GM12874 (cell line): Measurements from ENCODE around the gene RNF31.

Experiments
- TF ChIP-seq, protein P1 (sequence below): IDR thresholded peaks from 2 replicates; pipeline ENCODE4 v1.5.1; 2011; ENCODE audit warnings: low read depth, mild to moderate bottlenecking, control low read depth, low read length, moderate library complexity; ENCODE audit not compliant: insufficient read depth

Gene RNF31

DNA sequence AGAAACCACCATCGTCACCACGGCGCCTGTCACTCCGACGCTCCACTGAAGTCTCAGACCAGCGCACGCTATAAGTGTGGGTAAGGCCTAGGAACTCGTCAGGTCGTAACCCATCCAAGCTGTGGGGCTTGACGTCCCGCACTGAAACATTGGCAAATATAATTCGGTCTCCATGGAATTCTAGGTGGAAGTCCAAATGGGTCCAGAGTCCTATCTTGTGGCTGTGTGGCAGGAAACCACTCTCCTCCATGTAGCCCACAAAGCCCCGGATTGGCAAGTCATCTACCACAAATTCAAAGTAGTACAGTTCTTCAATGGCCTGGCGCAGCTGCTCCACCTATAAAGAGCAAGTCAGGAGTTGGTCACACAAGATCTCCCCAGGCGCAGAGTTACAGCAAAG is 45.6 kb downstream of the RNF31 start:
- TF ChIP-seq, protein P1, sequence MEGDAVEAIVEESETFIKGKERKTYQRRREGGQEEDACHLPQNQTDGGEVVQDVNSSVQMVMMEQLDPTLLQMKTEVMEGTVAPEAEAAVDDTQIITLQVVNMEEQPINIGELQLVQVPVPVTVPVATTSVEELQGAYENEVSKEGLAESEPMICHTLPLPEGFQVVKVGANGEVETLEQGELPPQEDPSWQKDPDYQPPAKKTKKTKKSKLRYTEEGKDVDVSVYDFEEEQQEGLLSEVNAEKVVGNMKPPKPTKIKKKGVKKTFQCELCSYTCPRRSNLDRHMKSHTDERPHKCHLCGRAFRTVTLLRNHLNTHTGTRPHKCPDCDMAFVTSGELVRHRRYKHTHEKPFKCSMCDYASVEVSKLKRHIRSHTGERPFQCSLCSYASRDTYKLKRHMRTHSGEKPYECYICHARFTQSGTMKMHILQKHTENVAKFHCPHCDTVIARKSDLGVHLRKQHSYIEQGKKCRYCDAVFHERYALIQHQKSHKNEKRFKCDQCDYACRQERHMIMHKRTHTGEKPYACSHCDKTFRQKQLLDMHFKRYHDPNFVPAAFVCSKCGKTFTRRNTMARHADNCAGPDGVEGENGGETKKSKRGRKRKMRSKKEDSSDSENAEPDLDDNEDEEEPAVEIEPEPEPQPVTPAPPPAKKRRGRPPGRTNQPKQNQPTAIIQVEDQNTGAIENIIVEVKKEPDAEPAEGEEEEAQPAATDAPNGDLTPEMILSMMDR = no peak

GRCh38 chr14:24194186-24194872 is 47.0 kb downstream of the RNF31 start:
- TF ChIP-seq, protein P1 = no peak

GRCh38 chr14:24194873-24195185 is 47.5 kb downstream of the RNF31 start:
- TF ChIP-seq, protein P1 = no peak

DNA sequence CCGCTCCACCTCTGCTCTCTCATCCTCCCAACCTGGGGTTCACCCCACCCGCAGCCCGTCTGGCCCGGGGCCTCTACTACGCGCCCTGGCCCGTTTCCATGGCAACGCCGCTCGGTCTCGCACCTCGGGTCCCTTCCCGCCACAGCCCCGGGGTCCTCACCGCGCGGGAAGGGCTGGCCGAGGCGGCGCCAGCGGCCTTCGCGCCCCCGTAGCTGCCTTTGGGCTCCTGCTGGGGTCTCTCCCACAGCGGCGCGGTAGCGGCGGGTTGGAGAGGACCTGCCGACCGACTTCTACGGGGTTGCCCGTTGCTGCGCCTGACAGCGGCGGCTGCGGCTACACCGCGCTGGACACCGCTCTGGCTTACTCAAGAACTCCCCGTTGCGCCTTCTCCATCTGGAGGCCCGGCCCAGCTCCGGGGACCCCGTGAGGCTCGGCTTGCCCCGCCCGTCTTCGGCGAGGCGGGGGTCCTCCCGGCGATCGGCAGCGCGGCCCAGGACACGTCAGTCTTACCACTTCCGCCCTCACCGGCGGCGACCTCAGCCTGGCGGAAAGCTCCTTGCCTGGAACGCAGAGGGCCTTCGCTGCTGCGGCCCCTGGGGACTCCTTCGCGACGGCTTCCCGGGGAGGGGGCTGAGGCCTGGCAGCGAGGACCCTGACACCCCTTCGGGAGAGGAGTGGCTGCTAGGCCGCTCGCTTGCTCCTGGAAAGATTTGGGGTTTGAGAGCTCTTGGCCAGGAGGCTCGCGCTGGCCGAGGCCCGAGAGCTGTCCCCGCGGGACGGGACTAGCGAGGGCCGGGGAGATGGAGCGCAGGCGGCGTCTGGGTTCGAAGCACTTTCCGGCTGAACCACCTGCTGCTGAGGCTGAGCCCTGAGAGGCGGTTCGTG is 48.1 kb downstream of the RNF31 start, which contains the start of gene TM9SF1:
Gene TM9SF1, minus strand, starts transcription at position 256 of the 885 bp plus-strand sequence. CDS start 422 bp downstream, outside the sequence.
- TF ChIP-seq, protein P1 = no peak

DNA sequence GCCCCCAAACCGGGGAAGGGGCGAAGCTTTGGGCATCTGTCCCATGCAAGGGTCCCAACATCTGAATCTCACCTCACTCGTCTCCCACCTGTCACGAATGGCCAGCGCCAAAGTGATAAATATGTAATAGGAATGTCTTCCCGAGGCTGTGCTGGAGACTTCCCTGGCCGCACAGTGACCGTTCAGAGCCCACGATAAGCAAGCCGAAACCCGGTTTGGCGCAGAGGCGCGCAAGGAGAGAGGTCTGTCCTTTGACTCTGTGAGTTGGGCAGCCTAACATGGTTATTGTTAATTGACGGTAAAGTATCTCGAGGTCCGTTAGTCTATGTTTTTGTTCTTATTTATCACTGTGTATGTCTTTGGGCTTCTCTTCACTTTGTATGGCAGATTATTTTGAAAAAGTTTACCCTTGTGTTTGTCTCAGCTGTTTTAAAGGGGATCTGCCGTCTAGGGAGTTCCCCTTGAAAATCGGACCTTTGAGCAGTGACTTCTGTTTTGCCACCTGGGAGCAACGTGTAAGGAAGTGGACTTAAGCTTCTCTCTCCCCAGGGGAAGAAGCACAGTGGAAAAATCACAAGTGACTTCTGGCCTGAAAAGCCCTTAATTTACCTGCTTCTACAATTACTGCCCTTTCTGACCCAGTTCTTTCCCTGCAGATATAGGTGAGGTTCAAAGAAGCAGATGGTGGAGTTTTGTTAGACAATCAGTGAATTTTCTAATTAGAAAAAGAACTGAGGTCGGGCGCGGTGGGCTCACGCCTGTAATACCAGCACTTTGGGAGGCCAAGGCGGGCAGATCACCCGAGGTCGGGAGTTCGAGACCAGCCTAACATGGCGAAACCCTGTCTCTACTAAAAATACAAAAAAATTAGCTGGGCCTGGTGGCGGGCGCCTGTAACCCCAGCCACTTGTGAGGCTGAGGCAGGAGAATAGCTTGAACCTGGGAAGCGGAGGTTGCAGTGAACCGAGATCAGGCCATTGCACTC is 49.1 kb downstream of the RNF31 start:
- TF ChIP-seq, protein P1 = no peak

GRCh38 chr14:24197056-24197450 is 49.8 kb downstream of the RNF31 start:
- TF ChIP-seq, protein P1 = no peak
